NCI-H146 (cell line): ENCODE data around the gene TTYH3.
"Not testable (repeated sequence)": the region's sequence is repeated elsewhere in the genome, so short reads cannot be mapped to it uniquely, and the experiment has no call there.

Experiments
- DNase-seq: peaks from one replicate; lab custom pipeline; 2025; lab: John Stamatoyannopoulos, UW

Gene TTYH3

DNA sequence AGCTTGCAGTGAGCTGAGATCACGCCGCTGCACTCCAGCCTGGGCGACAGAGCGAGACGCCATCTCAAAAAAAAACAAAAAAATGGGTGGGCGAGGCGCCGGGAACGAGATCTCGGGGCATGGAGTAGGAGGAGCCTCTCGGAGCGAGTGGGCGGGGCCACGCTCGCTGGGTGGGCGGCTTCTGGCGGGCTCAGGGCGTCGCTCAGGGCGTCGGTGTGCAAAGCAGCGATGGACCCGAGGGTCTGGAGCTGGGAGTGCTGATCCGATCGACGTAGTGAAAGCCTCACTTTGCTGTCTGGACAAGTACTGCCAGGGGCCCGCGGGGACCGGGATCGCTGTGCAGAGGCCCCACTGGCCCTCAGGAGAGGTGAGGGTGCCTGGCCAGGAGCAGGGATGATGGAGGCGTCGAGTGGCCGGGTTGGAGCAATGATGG lies 33.6 kb downstream of the TTYH3 start:
- peak; percentile 65 for DNase-seq

DNA sequence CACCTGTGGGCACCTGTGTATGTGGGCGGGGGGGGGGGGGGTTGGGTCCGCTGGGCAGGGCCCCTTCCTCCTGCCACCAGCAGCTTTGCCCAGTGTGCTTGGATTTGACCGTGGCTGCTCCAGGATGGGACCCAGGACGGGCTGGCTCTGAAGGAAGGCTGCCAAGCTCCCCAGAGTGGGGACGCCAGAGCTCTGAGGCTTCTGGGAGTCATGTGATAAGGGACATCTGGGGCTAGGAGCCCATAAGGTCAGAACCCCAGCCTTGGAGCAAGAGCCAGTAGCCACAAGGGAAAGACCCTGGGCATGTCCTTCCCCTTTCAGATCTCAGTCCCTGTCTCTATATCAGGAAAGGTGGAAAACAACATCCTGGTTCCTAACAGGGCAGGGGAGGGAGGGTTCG lies 34.4 kb downstream of the TTYH3 start:
- DNase-seq, result no peak

DNA sequence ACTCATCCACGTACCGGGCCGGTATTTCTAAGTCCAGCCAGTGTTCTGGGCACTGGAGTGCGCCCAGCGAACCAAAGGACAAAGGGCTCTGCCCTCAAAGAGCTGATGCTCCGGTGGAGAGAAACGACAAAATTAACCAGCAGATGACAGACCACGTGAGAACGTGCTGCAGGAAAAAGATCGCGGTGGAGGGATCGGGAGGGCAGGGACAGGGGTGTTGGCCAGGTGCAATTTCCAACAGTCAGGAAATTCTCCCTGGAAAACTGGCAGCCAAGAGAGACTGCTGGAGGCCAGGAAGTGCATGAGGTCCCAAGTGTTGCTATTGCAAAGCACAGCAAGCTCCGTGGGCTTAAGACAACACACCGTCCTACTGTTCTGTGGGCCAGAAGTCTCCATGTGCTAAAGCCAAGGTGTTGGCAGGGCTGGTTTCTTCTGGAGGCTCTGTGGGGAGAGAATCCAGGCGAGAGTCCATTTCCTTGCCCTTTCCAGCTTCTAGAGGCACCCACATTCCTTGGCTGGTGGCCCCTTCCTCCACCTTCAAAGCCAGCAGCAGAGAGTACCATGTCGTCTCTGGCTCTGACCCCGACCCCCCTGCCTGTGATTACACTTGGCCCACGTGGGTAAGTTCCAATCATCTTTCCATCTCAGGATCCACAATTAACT lies 34.9 kb downstream of the TTYH3 start:
- peak; percentile 34 for DNase-seq

DNA sequence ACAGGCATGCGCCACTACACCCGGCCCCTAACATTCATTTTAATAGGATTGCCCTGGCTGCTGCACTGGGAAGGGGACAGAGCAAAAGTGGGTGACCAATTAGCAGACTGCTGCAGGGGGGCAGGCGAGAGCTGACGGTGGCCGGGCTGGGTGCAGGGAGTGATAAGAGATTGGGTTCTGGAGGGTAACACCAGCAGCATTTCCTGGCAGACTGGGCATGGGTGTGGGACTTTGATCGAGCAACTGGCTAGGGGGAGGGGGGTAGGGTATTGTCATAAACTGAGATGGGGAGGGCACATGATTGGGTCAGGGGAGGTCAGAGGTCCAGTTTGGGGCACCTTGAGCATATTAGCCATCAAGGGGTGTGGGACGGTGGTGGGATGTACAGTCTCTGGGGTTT lies 36.1 kb downstream of the TTYH3 start:
- DNase-seq, result no peak

DNA sequence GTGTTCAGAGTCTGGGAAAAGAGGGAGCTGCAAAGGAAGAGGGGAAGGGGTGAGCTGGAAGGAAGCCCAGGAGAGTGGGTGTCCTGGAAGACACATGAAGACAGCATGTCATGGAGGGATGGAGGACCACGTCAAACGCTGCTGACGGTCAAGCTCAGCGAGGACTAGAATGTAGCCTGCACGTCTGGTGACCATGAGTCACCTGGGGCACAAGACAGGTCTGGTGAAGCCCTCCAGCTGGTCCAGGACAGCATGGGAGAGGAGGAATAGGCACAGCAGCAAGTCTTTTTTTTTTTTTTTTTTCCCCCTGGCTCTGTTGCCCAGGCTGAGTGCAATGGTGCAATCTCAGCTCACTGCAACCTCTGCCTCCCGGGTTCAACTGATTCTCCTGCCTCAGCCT lies 36.6 kb downstream of the TTYH3 start:
- no peak for DNase-seq

DNA sequence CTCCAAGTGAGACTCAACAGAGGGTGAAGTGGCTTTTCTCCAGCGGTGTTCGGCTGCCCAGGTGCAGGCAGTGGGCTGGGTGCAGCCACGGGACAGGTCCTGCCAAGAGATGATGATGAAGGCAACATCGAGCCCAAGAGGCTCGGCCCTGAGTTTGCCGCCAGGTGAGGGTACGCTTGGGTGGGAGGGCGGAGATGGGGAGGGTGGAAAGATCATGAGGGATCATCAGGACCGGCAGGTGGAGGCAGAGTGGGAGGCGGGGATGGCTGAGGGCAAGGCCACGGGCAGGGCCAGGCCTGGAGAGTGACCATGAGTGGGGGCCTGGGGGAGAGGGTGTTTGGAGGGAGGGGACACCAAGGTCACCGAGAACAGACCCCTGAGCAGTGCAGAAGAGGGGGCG lies 38.4 kb downstream of the TTYH3 start:
- no peak for DNase-seq

DNA sequence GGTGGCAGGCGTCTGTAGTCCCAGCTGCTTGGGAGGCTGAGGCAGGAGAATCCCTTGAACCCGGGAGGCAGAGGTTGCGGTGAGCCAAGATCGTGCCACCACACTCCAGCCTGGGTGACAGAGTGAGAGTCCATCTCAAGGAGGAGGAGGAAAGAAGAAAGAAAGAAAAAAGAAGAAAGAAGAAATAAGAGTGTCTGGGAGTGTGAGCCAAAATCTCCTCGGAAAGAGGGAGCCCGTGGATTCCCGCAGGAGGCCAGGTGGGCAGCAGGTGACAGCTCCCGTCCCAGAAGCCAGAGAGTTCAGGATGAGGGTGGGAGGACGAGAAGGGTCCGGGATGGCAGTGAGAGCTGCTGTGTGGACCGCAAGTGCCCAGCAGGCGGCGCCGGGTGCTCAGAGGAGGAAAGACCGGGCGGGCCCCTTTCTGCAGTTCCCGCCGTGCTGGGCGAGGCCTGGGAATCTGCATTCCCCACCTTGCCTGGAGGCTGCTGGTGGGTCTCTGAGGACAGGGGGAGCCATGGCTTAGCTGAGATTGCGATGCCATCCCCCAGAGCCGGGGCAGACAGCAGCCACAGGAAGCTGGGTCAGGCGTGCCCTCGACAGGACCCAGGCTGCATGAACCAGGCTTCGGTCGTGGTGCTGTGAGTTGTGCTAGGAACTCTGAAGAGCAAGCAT lies 39.1 kb downstream of the TTYH3 start:
- peak; percentile 74 for DNase-seq

DNA sequence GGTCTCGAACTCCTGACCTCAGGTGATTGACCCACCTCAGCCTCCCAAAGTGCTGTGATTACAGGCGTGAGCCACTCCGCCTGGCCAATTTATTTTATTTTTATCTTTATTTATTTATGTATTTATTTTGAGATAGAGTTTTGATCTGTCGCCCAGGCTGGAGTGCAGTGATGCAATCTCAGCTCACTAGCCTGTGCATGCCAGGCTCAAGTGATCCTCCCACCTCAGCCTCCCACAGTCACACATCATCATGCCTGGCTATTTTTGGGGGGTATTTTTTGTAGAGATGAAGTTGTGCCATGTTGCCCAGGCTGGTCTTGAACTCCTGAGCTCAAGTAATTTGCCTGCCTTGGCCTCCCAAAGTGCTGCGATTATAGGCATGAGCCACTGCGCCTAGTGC lies 41.4 kb downstream of the TTYH3 start:
- not testable (repeated sequence) for DNase-seq

DNA sequence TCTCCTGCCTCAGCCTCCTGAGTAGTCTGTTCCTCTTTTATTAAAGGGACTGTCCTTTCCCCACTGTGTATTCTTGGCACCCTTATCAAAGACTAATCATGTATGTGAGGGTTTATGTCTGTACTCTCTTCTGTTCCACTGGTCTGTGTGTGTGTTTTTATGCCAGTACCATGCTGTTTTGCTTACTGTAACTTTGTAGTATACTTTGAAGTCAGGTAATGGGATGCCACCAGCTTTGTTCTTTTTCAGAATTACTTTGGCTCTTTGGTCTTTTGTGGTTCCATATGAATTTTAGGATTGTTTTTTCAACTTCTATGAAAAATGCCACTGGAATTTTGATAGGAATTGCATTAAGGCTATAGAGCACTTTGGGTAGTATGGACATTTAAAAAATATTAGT lies 42.1 kb downstream of the TTYH3 start:
- DNase-seq, result no peak

DNA sequence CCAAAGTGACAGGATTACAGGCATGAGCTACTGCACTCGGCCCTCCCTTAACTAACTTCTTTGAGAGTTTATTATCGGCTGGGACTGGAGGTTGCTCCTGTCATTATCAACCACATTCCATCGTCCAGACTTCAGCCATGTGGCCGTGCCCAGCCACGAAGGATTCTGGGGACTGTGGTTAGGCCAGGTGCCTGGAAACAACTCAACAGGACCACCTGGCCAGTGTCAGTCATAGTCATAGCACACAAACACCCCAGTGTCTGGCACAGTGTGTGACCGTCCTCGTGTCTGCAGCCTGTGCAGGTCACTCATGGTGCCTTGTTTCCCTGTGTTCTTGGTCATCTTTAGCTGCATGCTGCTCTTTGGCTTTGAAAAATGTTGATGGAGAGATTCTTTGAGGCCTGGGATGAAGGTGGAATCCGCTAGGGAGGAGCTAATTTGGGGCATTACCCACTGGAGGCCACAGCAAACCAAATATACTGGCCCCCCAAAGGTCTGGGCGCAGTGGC lies 43.5 kb downstream of the TTYH3 start:
- no peak for DNase-seq

DNA sequence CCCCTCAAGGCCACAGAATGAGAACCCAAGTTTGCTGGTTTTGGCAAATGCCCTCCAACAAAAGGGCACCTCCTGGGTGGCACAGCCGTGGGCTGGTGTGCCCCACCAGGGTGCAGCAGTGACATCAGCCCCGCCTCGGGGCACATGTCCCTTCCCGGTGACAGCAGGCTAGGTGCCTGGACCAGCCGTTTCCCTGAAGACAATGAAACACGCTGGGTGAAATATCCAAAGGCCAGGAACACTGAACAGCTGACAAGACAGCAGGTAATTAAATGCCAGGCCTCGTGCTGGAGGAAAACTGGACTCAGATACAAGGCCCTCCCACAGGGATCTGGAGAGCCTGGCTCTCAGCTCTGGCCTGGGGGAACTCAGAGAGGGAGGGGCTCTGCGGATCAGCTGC lies 44.8 kb downstream of the TTYH3 start:
- DNase-seq, result peak; percentile 91

DNA sequence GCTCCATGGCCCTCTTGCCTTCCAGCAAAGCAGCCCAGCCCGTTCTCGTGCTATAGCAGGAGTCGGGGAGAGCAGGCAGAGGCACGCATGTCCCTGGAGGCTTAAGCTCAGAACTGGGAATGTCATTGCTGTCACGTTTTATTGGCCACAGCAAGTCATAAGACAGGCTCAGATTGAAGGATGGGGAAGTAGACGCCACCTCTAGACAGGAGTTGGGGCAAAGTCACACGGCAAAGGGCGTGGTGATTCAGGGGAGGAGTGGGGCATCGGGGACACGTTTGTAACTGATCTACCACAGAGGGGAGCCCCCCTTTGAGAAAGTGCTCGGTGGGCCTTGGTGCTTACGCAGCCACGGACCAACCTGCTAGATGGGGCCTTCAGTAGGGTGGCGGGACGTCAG lies 46.7 kb downstream of the TTYH3 start:
- DNase-seq, result not testable (repeated sequence)

DNA sequence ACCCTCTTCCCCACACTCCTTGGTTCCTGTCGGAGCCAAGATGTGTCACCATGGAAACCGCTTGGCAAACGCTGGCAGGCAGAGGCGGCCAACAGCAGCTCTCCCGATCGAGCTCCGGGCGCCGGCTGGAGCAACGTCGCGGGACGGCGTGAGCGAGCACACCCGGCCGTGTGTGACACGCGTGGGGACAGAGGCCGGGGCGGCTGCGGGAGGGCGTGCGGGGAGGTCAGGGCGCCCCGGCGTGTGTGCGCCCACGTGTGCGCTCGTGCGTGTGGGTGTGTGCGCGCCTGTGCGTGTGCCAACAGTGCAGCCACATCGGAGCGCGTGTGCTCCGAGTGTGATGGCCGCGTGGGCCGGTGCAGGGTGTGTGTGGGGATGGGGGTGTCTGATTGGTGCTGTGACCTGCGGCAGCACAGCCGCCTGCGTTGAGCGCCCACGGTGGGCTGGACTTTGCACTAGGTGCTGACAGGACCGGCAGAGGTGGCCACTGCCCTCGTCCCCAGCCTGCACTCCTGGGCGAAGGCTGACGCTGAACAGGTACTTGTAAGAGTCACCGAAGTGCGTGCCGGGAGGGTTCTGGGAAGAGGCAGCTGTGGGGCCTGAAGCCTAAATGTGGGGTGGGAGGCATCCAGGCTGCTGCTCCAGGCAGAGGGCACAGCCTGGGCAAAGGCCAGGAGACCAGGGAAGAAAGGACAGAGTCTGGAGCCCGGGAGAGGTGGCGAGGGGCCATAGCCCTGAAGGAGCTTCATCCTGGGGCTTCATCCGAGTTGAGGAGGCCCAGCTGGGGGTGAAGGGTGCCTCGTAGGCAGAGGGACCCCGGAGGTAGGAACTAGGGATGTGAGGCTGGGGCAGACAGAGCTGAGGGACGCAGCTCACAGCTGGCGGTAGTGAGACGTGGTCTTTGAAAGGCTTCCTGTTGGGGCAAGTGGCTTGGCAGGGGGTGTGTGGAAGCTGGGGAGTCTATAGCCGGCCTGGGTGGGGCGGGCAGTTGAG lies 47.6 kb downstream of the TTYH3 start:
- DNase-seq, result peak; percentile 19

DNA sequence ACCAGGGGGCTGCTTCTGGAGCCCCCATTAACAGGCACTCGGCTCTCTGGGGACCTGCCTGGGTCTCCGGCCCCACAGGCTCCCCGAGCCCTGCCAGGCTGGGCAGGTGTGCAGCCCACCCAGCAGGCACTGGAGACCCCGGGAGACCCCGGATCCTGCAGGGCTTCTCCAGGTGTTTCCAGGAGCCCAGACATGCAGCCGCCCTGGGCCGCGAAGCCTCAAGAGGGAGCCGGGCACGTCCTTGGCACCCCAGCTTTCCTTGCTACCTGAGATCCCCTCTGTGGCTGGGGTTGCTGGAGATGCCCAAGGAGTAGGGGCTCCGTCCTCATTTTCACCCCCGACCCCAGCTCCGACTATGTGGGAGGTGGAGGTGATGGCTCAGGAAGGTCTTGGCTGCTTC lies 48.5 kb downstream of the TTYH3 start:
- DNase-seq, result no peak

DNA sequence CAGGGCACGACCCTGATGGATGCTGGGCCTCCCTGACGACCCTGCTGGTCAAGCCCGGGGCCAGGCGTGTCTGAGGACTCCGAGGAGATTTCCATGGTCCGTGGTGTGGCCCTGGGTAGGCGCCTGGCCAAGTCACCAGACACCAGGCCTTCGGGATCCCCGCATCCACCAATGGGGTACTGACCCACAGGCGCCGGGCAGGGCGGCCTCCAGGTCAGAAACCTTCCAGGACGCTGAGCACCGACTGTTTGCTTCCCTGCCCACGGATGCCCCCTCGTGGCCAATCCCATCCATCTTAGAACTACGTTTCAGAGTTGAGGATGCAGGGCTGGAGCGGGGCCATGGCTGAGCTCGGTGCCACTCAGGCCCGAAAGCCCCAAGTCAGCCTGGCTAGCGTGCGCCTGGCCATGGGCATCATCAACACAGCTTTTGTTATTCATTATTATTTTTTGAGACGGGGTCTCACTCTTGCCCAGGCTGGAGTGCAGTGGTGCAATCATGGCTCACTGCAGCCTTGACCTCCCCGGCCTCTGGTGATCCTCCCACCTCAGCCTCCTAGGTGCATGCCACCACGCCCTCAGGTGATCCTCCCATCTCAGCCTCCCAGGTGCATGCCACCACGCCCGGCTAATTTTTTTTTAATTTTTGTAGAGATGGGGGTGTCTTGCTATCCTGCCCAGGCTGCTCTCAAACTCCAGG lies 49.2 kb downstream of the TTYH3 start:
- peak; percentile 73 for DNase-seq

DNA sequence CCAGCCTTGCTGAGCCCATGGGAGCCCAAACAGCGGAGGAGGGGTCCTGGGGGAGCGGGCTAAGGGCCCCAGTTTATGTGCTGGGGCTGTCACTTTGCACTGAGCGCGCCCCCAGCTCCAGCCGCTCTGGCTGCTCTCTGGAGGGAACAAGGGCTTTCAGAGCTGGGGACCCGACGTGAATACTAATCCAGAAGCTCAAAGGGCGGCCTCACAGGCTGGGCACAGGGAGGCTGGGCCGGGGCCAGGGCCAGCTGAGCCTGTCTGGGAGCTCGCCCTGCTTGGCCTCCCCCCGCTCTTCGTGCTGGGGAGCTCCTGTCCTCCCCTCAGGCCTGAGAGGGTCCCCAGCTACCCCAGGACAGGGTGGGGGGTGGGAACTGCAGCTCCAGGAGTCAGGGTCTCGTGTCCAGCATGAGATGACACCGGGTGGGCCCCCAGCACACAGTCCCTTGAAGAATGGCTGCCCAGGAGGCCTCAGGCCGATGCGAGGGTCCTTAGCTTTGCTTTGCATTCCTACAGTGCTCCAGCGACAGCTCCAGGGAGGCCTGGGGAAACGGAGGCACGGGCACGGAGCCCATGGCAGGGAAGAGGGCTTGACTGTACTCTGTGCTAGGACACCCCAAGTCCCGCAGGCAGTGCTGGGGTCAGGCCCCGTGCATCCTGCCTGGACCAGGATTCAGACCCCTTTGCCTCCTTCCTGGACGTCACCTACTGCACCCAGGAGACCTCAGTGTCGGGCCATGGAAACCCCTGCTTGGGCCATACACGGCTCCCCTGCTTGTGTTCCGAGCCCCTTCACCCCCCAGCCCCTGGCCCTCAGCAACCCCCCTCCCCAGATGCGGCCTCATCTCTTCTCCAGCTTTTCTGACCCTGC lies 50.4 kb downstream of the TTYH3 start:
- DNase-seq, result no peak

DNA sequence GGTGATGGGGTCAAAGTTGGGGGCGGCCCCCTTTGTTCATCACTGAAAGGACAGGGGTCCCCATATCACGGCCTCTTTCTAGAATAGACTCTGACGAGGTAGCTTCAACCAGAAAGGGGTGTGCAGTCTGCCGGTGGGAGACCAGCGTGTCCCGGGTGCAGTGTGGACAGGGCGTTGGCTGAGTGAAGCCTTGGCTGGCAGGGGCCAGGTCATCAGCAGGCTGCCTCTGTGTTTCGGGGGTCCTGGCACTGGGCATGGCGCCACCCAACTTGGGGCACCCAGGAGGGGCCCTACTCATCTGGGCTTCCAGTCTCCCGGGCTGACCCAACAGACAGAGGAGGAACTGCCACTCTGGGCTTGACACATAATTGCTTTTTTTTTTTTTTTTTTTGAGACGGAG lies 52.7 kb downstream of the TTYH3 start:
- no peak for DNase-seq

DNA sequence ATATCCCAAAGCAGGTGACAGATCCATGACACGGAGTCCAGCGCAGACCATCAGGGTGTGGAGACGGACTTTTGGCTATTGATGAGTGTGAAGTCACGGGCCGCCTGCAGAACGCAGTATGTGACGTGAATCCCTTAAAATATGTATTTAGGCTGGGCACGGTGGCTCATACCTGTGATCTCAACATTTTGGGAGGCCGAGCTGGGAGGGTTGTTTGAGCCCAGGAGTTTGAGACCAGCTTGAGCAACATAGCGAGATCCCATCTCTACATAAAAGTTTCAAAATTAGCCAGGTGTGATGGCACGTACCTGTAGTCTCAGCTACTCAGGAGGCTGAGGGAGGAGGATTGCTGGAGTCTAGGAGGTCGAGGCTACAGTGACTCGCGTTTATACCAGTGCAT lies 54.3 kb downstream of the TTYH3 start:
- DNase-seq, result no peak

DNA sequence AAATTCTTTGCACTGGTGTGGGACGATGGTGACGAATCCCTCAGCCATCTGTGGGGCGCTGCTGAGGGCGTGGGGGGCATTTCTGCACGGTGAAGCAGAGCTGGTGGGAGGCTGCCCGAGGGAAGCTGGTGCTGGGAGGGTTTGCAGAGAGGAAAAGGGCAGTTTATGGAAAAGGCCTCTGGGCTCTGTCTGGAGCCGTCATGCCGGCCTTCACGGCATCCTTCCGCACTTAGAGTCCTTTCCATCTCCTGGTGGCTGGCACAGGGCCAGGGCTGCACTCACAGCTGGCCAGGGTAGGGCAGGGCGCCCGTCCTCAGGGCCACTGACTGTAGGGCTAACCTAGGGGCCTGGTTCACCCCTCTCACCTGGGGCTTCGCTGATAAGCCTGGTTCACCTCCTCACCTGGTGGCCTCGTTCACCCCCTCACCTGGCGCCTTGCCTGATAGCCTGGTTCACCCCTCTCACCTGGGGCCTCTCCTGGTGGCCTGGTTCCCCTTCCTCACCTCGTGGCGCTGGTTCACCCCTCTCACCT lies 55.6 kb downstream of the TTYH3 start:
- peak; percentile 68 for DNase-seq

DNA sequence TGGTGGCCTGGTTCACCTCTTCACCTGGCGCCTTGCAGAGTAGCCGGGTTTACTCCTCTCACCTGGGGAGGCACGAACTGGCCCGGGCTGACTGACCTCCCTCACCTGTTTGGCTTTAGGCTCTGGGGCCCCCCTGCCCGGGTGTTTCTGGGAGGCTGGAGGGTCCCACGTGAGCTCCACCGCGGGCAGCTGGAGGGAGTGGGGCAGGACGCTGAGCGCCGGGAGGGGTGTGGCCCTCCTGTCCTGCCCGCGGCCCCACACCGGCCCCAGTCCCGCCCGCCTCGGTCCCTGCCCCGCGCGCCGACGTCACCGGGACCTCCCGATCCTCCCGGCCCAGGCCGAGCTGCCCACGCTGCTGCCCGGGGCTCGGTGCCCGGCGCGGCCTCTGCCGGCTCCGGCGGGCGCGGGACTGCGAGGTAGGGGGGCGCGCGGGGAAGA lies 56.1 kb downstream of the TTYH3 start, which contains the start of gene AMZ1:
TSS of gene AMZ1 (plus strand) at position 322 of the 438 bp plus-strand sequence. CDS start 12,250 bp downstream, outside the sequence.
- no peak for DNase-seq
